ENCODE measurements around the gene TMEM272.
A peak's percentile ranks its signal among the peaks of the same experiment; 100 is the strongest.

Gene TMEM272

DNA sequence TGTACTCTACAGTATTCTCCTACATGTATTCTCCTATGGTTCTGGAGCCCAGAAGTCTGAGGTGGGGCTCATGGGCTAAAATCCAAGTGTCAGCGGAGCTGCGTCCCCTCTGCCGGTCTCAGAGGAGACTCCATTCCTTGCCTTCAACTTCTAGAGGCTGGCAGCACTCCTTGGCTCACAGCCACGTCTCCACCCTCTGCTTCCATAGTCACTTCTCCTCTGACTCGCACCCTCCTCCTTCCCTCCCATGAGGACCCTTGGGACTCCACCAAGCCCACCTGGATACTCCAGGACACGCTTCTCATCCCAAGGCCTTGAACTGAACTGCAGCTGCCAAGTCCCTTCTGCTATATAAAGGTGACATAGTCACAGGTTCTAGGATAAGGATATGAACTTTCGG is 68.8 kb downstream of the TMEM272 start:
- no peak for DNase-seq

DNA sequence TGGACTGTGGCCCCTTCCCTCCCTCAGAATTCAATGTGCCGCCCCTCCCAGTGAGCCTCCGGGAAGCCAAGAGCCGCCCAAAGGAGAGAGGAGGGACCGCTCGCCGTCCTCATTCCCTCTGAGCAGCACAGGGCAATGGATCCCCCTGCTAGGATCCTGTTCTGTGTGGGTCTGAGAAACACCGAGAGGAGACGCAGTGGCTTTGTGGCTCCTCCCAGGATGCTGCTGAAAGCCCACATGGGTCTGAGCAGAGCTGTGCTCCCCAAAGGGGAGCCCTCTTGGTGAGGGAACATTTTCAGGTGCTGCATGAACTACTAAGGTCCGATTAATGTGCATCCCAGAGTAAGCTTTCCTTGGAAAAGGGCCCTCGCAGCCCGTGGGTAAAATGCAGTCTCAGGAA is 71.5 kb downstream of the TMEM272 start:
- no peak for DNase-seq

DNA sequence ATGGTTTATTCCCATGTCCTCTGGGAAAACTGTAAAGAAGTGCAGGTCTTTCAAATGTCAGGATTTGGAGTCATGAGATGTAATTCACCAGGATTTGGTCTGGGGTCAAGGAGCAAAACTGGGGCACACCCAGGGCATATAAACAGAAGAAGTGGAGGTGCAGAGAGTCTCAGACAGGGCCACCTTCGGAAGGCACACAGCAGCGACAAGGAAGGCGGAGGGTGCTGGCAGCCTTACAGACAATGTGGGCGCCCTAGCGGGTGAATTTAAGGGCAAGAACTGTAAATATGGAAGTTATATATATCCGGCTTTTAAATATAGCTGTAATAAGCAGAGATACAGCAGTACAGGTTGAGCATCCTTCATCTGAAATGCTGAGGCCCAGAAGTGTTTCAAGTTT is 72.2 kb downstream of the TMEM272 start:
- no peak for DNase-seq

DNA sequence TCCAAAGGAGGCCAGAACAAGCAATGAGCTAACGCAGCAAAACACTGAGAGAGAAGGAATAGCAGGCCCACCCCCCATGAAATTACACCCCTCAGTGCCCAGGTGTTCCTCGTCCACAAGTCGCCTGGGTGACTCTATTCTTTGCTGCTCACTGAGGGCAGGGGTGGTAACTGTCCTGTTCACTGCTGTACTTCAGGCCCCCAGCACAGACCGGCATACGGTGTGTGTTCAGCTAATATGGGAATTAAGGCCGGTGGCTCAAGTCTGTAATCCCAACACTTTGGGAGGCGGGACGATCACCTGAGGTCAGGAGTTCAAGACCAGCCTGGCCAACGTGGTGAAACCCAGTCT is 72.9 kb downstream of the TMEM272 start:
- DNase-seq, result no peak

DNA sequence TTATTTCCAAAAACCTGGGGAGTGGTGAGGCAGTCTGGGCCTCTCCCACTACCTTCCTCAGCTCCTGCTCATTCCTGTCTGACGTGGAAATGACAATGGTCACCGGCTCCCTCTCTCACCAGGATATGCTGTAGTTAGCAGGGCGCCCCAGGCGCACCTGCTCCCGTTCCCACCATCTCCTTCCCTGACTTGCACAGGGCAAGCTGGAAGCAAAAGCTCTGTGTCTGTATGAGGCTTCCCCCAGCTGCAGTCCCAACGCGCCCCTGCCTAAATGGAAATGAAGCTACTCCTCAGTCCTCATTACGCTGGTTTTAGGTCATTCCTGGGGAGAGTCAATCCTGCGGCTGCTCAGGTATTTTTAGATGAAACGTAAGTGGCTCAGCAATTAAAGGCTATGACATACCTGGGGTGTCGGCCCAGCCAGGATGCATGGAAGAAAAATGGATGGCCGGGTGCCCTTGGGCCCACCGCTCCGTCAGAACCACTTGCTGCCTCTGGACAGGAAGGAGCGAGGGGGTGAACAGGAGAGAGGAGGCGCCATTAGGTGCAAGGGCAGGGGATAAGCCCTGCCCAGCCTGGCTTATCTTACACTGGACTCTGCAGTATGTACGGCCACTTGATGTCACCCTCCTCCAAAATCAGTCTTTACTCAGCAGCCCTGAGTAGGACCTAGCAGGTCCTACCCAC is 73.4 kb downstream of the TMEM272 start:
- no peak for DNase-seq

DNA sequence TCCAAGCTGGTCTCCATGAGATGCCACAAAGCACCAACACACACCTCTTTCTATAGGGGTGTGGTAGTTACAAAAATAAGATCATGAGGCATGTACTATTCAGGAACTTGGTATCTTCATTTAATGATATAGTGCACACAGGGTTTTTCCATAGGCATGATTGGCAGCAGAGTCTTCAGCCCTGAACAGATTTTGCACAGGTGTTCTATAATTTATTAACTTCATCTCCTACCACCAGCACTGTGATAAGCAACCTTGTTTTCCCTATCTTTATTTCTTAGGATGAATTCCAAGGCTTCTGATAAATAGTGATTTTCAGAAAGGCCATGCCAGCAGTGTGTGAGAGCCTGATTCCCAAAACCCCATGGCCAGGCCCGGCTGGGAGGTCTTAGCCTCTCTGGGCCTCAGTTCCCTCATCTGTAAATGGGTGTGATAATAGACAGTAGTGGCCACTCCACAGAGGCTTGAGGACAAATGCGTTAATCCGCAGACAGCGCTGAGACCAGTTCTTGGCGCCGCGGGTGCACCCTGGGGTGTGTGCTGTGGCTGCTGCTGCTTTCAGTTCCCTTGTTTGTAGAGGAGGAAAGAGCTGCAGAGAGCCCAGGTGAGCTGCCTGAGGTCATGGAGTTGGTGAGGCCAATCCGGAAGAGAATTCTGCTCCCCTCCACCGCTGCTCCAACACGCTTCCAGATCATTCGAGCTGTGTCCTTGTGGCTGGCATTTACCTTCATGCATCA is 74.1 kb downstream of the TMEM272 start:
- no peak for DNase-seq

DNA sequence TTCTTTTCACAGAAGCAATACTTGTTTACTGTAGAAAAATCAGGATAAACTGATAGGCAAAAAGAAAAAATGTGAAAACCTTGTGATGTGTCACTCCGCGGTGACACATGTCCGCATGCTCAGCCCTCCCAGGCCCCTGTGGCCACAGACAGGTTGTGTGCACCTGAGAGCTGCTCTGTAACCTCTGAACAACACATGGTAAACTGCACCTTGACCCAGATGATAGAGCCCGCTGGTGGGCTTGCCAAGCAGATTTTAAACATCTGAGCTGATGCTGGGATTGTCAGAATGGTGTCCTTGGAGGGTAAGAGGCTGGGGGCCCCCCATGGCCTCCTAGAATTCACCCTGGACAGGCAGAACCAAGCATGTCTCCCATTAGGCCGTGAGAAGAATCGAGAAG is 74.8 kb downstream of the TMEM272 start:
- DNase-seq, result no peak

DNA sequence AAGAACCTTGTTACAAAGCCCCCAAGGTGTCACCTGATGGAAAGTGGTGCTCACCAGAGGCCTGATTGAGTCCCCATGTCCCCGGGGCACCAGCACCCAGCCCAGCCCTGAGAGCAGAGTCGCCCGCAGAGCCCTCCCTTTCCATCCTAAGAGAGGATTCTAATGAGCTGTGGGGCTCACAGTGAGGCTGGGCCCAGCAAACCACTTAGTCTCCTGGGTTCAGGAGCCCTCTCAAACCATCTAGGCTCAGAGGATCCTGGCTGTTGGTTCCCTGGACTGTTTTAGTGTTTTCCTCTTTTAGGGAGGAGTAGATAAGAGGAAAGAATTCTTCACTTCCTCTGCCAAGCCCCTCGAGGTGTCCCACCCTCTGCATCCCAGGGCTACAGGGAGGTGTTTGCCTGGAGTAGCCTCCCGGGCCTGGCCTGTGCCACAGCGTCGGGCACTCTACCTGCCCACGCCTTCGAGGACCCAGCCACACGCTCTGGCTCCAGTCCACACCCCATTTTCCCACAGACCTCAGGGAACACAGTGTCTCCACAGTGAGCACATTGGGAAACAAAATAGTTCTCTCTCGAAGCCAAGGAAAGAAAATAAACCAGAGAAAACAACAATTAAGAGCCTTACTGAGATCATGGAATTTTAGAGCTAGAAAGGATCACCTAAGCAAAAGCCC is 75.4 kb downstream of the TMEM272 start:
- DNase-seq, result no peak

DNA sequence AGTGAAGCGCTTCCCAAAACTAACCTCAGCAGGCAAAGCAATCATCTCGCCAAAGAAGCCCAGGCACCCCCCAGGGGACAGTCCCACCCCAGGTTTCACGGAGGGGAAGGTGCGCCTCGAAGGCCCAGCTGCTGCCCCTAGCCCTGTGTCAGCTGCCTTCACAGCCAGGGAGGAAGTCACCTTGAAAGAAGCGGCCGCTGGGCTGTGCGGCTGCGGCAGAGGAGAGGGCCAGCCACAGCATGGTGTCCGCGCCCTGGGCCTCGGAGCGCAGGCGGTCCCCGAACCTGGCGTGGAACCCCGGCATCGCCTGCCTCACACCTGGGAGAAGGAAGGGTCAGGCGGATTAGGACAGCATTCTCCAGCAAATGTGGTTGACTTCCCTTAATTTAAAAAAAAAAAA is 76.0 kb downstream of the TMEM272 start:
- no peak for DNase-seq

DNA sequence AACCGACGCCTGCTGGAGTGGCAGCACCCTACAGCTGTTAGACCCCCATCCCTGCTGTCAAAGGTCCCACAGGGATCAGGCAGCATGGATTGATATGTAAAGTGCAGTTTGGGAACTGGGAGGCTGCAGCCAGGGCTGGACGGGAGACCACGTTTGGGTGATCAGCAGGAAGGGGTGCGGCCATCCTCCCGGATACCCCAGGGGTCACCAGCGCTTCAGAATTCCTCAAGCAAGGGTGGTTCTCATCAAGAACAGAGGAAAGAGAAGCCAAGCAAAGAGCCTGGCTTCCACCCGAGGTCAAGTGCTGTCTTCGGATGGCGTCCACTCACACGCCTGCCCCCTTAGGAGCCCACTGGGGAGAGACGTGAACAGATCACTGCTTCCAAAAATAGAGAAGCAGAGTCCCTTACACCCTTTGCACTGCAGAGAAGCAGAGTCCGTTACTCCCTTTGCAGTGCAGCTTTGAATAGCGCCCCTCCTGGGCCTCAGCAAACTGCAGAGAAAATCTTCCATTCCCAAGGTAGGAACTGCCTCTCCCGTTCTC is 76.5 kb downstream of the TMEM272 start:
- no peak for DNase-seq

DNA sequence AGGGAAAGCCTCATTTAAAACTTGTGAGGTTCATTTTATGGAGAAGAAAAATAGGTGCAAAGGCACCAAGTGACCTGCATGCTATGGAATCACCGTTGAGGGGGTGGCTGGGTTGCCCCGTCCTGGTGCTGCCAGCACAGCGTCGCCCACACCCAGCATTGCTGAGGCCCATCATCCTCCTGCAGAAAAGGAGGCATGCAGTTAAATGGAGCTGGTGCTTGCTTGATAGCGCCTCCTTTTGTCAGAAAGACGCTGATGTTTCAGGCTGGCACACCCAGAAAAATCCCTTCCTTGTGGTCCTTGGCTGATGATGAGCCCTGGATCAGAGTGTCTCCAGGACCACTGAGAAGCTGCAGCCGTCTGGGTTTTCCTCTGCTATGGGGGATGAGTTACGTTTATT is 77.9 kb downstream of the TMEM272 start:
- no peak for DNase-seq

DNA sequence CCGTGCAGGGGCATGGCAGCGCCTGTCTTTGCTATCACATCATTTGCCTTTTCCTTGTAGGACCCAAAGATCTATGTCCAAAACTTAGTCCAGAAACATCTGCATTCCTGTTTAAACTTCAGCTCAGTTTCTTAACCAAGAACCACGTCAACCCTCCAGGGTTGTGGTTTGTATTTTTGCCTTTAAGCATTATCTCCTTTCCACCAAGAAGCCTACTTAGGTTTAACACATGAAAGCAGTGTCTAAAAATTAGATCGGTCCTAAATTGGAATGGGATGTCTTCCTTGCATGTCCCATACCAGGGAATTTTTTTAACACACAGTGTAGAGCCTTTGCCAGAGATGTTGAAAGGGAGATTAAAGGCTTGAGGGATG is 79.8 kb downstream of the TMEM272 start:
- no peak for DNase-seq

DNA sequence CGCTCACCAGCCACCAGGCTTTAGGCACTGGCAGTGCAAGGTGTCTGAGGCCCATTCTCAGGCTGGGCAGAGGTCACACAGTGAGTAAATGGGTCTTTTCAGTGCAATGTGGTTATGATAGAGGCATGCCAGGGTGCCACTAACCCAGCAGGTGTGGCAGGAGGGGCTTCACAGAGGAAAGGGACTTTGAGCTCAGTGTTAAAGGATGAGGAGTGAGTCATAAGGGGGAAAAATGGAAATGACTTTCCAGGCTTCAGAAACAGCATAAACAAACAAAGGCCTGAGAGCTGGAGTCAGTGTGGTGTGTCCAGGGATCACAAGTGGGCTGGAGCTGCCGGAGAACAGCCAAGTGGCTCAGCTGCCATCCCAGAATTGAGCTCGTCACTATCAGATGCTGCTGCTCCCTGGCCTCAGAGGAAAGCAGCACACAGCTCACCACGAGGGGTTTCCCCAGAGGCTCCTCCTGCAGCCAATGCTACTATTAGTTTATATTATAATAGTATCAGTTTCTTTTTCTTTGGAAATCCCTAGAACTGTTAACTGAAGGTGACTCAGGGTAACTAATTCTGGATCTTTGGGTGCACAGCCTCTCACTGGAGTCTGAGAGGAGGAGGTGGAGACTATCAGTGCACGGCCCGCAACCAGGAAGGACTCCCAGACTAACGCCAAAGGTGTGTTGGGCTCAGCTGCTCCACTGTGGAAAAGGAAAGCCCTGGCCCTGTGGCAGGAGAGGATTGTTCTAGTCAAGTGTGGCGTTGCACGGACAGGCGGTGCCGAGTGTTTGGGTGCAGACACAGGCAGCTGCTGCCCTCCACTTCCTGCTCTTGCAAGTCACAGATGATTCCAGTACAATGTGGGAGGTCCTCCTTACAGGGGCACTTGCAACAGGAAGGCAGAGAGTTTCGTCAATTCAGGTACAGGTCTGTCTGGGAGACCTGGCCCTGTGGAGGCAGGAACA is 80.5 kb downstream of the TMEM272 start:
- peak; percentile 76 for DNase-seq

DNA sequence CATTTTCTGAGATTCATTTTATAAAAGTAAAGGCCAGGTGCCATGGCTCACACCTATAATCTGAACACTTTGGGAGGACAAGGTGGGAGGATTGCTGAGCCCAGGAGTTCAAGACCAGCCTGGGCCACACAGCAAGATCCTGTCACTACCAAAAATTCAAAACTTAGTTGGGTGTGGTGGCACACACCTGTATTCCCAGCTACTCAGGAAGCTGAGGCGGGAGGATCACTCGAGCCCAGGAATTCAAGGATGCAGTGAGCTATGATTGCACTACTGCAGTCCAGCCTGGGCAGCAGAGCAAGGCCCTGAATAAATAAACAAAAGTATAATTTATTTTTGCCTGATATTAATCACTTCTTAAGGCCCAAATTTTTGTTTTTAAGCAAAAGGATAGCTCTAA is 81.5 kb downstream of the TMEM272 start:
- no peak for DNase-seq

Data from activated naive CD4-positive, alpha-beta T cell treated with Interleukin-2 at 50 U/mL for 16 hours (primary cell).